Measurements from ENCODE around the gene OR2T11.
"Not testable (repeated sequence)": the region's sequence is repeated elsewhere in the genome, so short reads cannot be mapped to it uniquely, and the experiment has no call there.

The OR2T11 gene

DNA sequence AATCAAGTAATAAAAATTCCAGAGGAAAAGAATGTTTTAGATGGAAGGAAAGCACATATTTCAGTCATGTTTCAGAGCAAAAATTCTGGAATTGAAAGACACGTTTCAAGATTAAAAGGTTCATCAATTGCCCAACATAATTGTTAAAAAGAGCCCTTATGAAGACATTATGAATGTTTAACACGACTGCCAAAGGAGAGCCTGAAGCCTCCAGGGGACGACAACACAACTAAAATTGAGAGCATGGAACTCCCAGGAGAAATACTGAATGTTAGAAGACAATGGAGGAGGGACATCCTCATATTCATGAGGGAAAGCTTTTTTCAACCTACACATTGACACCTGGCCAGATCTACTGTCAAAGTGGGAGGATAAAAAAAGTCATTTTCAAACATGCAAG lies 16.0 kb downstream of the OR2T11 start:
- peak; percentile 66 to 72 for DNase-seq

DNA sequence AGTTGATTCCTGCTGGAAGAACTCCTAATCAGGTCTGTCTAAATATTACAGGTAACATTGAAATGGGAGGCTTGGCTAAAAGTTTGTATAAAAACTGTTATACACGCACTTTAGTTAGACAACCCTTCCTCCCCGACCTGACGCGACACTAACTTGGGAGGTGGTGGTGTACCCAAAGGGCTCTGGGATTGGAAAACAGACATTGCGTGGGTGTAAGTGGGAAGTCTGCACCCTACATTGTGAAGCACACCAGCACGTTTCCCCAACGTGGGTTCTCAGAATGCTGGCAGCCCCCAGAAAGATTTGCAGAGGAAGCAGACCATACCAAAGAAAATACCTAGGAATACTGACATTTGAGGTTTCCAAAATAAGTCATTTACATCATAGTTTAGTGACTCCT lies 16.8 kb downstream of the OR2T11 start:
- no peak for DNase-seq

DNA sequence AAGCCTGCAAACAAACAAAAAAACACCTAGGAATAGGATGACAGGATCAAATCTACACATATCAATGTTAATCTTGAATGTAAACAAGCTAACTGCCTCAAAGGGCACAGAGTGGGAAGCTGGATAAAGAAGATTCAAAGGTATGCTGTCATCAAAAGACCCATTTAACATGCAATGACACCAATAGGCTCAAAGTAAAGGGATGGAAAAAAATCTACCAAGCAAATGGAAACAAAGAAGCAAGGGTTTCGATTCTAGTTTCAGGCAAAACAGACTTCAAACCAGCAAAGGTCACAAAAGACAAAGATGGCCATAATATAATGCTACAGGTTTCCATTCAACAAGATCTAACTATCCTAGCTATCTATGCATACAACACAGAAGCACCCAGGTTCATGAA lies 21.1 kb downstream of the OR2T11 start:
- no peak for DNase-seq

DNA sequence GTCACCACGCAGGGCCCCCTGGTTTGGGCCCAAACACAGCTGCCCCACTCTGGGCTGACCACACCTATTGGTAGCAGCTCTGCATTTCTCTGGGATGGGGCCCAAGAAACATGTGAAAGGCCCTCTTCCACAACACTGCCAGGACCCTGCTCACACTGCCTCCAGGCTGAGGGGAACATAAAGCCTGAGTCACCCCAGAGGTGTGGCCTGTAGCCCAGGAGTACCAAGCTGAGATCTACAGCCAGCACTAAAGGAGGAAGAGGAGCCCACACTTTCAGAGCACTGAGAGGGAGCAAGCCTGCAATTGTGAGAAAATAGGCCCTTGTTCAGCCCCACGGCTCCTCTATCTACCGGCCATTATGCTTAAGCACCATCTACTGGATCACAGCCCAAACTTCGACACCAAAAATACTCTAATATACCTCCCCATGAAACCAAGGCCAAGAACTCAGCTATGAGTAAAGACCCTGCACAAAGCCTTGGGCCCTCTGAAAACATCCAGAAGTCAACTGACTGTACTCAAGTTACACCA lies 22.9 kb downstream of the OR2T11 start:
- DNase-seq = no peak

DNA sequence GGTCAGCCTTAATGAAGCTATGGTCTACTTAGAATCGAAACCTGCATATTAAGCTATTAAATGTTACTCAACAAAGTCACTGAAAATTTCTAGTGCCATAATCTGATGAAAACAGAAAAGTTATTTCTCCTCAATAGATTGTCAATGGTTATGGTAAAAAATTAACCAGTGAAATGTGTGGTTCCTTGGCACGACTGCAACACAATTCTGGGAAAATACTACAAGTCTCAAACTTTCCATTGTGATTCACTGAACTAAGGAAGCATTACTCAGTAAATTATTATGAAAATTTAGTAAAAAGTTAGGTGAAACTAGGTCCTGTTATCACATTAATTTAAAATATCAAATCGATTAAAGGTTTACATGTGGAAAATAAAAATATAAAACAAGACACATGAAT lies 24.6 kb downstream of the OR2T11 start:
- DNase-seq = no peak

DNA sequence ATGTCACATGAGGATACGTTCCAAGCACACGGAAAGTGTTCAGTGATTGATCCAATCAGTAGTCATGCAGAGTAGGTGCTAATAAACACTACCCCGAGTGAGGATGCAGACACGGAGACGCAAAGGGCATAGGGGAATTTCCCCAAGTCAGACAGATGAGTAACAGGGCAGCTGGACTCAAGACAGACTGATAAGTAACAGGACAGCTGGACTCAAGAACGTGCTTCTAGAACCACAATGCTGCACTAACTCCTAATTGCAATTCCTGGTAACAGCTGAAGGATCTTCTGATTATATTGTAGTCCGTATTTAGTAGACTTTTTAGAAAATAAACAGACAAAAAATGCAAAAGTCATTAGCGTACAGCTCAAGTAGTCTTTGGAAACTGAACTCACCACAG lies 35.5 kb downstream of the OR2T11 start:
- DNase-seq = no peak

DNA sequence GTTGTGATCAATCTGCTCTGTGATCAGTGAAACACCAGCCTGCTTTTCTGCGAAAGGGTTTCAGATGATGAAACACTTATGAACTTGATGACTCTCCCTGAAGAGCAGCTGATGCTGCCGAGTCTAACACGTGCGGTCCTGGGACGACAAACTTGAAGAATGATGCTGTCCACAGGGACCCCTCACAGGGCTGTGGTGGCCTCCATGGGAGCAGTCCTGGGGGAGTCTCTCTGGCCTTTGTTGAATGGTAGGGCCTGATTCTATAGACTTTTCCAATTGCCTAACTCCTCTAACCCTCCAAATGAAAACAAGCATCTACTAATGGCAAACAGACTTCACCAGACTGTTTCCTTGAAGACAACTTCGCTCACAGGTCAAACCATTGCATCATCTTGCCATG lies 37.3 kb downstream of the OR2T11 start, which contains the start of gene OR2T10:
Gene OR2T10, minus strand, starts transcription at position 112 of the 400 bp plus-strand sequence. CDS start 3,932 bp downstream, outside the sequence.
- no peak for DNase-seq

DNA sequence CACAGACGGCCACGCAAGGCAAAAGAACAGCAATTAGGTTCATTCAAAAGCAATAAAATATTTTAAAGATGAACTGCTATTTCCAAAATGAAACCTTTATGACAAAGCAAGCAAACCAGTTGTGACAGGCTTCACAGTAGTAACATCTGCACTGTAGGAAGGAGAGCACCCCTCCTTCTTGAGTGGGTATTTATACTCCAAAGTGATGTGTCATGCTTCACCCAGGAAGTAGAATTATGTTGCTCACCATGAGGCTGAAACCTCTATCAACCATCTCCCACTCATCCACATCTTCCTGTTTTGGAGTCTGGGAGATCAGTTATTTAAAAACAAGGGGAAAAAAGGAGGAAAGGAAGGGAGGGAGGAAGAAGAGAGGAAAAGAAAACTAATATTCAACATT lies 38.3 kb downstream of the OR2T11 start:
- DNase-seq = peak; percentile 65 to 70

DNA sequence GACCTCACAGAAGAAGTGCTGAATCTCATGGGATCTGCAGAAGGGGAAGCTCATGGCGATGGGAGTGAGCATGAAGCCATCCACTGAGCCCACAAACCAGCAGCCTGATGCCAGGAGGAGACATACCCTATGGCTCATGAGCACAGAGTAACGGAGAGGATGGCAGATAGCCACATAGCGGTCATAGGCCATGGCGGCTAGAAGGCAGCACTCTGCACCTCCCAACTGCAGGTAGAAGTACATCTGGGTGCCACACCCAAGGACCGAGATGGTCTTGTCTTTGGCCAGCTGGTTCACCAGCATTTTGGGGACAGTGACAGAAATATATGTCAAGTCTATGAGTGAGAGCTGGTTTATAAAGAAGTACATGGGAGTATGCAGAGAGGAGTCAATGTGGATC lies 41.7 kb downstream of the OR2T11 start:
- no peak for DNase-seq

DNA sequence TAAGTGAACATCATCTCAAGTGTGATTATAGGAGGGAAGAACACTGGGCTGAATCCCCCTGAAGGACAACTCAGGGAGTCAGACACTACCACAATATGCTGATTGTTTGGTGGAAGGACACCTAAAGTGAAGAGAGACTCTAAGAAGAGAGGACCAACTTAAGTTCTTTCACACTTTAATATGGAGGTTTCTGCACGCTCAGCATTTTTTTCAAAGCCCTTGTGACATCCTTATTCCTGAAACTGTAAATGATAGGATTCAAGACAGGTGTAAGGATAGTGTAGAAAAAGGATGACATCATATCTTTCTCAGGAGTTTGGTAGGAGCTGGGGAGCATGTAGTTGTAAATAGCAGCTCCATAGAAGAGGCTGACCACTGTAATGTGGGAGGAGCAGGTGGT lies 42.2 kb downstream of the OR2T11 start:
- no peak for DNase-seq

DNA sequence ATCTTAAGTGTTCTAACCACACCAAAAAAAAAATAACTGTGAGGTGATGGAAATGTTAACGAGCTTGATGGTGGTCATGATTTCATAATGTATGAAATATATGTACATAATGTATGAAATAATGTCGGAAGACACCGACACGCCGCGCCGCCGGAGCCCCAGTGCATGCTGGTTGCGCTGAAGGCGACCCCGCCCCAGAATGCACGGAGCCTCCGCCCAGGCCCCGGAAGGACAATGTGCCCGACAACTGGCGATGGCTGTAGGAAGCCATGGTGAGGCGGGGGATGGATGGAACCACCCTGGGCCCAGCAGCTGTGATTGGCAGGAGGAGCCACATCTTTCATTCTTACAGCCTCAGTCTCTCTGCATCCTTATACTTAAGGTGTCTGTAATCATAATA lies 44.8 kb downstream of the OR2T11 start:
- no peak for DNase-seq

DNA sequence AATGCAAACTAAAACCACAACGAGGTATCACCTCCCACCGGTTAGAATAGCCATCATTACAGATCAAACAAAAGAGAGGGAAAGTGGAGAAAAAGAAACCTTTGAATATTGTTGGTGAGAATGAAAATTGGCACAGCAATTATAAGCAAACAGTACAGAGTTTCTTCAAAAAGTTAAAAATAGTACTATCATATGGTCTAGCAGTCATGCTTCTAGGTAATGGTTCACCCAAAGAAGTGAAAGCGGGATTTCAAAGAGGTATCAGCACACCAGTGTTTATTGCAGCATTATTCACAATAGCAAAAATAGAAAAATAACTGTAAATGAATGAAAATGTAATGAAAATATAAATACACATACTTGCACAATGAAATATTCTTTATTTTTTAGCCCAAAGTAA lies 45.6 kb downstream of the OR2T11 start:
- DNase-seq = no peak

DNA sequence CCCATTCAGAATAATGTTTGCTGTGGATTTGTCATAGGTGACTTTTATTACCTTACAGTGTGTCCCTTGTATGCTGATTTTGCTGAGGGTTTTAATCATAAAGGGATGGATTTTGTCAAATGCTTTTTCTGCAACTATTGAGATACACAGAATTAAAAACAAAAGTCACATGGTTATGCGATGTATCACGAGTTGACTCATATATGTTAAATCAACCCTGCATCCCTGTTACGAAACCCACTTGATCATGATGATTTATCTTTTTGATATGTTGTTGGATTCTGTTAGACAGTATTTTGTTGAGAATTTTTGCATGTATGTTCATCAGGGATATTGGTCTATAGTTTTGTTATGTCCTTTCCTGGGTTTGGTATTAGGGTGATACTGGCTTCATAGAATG lies 49.6 kb downstream of the OR2T11 start:
- DNase-seq = no peak

DNA sequence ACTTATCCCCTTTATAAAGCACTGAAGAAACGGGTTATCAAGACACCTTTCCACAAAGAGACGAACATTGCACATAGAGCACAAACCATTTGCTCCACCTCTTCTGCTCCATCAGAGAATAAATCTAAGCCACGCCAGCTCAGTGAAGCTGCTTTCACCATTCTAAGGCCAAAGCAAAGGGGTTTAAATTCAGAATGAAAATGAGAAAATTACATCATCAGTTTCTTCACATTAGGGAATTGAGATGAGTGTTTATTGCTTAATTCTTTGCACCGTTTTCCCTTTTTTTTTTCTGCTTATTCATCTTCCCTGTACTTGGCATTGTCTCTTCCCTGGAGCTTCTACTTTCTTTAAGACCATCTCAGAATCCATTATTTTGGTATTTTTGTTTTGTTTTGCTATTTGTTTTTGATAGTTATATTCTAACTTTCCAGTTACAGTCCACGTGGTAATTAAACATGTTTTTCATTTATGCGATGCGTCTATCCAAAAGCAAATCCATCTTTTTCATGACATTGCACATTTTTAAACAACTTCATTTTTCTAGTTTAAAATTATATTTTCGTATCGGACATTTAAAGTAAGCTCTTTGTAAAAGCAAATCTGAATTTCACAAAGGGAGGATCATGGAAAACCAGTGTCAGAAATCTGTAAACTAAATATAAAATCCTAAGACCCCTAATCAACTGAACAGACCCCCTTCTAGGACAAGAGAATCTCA lies 58.5 kb downstream of the OR2T11 start:
- DNase-seq = no peak

DNA sequence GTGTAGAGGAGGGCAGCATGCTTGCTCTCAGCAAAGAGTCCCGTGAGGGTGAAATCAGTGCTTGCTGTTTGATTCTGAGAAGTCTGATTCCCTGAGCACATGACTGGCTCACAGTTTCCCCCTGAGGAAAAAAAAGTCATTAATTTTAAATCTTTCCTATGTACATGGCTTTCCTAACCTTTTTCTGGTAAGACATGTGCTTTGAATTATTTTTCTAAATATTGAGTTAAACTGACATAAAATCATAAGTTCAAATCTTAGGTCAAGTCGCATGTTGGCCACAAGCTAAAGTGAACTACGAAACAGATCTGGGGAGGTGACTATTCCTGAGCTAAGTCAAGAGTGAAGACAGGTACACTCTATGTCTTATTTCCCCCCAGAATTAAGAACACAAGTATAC lies 60.2 kb downstream of the OR2T11 start, which contains the start of gene OR2T34:
Gene OR2T34, minus strand, starts transcription at position 101 of the 400 bp plus-strand sequence. Its CDS starts 0 bp downstream, at position 101.
- not testable (repeated sequence) for DNase-seq

DNA sequence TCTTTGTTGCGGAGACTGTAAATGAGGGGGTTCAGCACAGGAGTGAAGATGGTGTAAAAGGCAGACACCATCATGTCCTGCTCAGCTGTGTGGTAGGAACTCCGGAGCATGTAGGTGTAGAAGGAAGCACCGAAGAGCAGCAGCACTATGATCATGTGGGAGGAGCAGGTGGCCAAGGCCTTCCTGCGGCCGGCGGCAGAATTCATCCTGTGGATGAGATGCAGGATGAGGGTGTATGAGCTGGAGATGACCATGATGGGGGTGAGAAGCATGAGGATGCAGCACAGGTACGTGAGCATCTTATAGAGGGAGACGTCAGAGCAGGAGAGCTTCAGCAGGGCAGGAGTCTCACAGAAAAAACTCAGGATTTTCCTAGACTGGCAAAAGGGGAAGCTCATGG lies 61.0 kb downstream of the OR2T11 start:
- DNase-seq = not testable (repeated sequence)
